GM19035 (cell line): ENCODE measurements around the gene DYNLRB1.

Experiments
- ATAC-seq: cut with Tn5 transposase; IDR thresholded peaks from one replicate; pipeline ENCODE4 v1.9.1; 2021; ENCODE audit not compliant: unreplicated experiment

Gene DYNLRB1

DNA sequence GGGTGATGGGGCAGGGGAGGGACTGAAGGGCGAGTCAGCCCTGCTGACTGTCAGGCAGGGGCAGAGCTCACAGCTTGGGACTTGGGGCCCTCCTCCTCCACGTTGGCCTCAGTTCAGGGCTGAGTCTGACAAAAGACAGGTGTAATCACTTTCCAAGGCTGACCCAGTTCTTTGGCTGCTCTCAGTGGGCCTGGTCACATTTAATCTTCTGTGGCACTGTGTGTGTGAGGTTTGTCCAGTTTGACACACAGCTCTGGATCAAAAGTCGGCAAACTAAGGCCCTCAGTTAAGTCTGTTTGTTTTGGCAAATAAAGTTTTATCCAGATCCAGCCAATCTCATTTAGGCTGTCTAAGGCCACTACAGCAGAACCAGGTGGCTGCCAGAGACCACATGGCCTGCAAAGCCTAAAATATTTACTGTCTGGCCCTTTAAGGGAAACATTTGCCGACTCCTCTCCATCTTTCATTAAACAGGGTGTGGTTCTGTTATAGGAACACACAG, 37.2 kb downstream of the DYNLRB1 start:
- no peak for ATAC-seq

DNA sequence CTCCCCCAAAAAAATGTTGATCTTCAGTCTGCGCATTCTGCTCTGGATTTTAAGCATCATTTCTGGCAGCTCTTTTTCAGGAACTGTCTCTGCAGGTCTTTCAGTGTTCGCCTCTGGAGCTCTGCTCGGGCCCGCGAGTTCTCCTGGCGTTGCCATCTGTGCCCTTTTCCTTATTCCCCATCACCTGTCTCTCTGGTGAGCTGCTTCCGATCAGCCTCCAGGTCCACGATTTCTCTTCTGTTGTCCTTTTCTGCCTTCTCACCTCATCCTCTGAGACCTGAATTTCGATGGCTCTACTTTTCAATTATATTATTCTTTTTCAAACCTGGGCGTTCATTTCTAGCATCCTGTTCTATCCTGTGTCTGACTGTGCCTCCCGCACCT, 41.7 kb downstream of the DYNLRB1 start:
- ATAC-seq: no peak

DNA sequence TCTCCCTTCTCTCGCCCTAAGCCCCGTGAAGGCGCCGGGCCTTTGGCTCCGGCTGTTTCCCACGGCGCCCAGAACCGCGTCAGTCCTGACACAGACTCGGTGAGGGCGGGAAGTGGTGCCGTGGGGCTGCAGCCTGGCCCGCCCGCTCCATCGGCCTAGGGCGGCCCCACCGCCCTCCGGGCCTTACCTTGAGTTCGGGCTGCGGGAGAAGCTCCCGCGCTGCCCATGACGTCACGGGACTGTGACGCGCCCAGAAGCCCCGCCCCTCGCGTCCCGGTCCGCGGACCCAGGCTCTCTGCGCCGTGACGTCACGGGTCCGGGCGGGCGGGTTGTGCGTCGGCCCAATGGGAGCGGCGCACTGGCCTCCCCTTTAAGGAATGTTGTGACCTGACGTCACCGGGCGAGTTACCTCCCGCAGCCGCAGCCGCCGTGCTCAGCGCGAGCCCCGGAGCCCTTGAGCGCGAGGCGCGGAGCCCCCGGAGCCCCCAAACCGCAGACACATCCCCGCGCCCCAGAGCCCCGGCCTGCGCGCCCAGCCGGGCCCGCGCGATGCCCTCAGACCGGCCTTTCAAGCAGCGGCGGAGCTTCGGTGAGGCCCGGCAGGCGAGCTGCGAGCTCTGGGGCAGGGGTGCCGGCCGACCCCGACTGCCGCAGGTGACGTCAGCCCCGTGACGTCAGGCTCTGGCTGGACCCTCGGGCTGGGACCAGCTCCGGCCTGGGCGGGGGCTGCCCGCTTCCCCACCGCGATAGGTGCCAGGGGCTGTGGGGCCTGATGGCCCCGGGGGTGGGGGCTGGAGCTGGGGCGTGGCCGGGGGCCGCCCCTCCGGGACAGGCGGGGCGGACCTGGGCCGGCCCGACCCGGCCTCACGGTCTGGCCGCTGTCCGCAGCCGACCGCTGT, 42.3 kb downstream of the DYNLRB1 start, which contains the start of gene MAP1LC3A:
Gene MAP1LC3A (plus strand): TSS at position 399 of the 899 bp plus-strand sequence. CDS start 151 bp downstream, at position 550.
- ATAC-seq: peak; percentile 61

DNA sequence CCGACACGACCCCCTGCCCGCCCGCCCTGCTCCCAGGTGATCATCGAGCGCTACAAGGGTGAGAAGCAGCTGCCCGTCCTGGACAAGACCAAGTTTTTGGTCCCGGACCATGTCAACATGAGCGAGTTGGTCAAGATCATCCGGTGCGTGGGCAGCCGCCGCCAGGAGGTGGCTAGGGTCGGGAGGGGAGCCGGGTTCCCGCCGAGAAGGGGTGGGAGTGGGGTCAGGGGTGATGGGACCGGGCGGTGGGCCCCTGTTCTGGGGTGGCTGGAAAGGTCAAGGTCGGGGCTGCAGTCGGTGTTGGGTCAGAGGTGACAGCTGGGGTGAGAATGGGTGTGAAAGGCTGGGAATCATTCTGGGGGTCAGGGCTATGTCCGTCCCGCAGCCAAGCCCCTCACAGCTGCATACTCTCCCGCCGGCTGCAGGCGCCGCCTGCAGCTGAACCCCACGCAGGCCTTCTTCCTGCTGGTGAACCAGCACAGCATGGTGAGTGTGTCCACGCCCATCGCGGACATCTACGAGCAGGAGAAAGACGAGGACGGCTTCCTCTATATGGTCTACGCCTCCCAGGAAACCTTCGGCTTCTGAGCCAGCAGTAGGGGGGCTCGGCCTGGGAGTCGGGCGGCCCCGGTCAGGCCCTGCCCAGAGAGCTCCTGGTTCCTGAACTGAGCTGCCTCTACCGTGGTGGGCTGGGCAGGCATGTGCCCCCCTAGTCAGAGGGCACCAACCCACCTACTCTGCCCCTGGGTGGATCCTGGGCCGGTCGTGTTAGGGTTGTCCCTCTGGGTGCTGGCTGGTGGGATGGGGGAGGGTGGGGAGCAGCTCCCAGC, 43.3 kb downstream of the DYNLRB1 start:
- no peak for ATAC-seq

DNA sequence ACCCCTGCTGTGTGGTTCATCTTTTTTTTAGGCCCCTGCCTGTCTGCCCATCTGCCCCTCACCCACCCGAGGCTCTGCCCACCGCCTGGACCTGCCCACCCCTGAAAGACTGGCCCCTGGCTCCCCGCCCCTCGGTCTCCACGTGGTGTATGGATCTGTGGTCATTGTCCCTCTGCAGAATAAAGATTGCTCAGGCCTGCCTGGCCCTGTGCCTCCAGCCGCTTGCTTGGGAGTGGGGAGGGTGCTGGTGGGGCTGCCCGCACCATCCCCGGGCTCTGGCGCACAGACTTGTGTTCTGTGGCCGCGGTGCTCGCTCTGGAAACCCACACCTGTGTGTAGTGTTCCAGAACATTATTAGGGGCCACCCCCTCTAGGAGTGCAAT, 43.9 kb downstream of the DYNLRB1 start:
- ATAC-seq: no peak

DNA sequence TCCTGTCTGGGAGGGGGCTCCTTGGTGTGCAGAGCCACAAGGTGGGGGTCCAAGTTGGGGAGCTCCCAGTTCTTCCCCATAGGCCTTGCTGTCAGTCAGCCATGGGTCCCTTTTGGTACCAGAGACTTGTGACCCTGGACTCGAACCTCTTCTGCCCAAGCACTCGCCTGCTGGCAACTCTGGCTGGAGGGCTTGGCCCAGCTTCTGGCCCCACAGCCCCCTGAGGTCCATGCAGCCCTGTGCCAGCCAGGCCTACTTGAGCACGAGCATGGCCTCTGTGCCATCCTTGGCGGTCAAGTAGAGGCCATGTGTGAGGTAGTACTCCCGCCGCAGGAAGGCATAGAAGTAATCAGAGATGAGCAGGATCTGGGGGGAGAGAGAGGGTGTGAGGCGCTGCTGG, 44.4 kb downstream of the DYNLRB1 start:
- ATAC-seq: no peak

DNA sequence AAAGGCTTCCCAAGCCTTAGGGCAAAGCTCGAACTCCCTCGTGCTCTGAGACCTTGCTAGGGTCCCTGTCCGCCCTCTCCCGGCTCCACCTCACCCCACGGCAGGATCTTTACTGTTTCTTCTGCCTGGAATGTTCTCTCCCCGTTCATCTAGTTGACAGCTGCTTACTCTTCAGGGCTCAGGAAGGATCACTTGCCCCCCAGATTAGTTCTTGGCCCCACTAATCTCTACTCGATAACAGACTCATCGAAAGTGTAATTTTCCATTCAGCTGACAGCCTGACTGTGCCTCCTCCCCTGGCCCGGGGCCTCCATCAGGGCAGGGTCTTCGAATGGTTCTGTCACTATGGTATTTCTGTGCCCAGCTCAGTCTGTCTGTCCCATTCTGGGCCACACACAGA, 45.4 kb downstream of the DYNLRB1 start:
- no peak for ATAC-seq

DNA sequence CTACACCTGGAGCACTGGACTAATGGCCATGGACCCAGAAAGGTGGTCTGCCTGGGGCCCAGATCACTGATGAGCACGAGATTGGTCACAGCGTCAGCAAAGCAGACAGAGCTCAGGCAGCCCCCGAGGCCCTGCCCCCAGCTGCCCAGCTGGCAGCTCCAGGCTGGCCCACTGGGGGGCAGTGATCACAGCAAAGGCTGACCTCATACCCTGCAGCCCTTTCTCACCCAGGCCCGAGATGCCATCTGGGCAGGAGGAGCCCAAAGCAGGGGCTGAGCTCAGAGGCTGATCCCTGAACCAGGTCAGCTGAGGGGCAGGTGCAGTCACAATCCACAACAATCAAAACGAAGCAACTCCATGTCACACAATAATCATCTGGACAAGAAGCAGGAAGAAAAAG, 46.4 kb downstream of the DYNLRB1 start:
- ATAC-seq: no peak

DNA sequence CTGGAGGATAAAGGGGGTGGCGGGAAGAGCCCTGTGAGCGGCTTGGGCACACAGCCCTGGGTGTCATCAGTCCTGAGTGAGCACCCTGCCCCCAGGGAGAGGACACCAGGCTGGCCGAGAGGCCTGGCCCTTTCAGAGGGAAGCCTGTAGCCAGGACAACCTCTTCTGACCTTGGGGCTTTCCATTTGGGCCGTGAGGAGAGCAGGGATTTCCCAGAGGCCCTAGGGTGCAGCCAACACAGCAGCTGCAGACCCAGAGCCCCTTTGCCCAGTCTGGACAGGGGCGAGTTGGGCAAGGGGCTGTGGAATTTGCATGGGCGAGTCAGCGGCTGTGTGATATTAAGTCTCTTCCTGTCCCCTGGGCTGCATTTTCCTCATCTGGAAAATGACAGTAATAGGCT, 48.6 kb downstream of the DYNLRB1 start:
- no peak for ATAC-seq

DNA sequence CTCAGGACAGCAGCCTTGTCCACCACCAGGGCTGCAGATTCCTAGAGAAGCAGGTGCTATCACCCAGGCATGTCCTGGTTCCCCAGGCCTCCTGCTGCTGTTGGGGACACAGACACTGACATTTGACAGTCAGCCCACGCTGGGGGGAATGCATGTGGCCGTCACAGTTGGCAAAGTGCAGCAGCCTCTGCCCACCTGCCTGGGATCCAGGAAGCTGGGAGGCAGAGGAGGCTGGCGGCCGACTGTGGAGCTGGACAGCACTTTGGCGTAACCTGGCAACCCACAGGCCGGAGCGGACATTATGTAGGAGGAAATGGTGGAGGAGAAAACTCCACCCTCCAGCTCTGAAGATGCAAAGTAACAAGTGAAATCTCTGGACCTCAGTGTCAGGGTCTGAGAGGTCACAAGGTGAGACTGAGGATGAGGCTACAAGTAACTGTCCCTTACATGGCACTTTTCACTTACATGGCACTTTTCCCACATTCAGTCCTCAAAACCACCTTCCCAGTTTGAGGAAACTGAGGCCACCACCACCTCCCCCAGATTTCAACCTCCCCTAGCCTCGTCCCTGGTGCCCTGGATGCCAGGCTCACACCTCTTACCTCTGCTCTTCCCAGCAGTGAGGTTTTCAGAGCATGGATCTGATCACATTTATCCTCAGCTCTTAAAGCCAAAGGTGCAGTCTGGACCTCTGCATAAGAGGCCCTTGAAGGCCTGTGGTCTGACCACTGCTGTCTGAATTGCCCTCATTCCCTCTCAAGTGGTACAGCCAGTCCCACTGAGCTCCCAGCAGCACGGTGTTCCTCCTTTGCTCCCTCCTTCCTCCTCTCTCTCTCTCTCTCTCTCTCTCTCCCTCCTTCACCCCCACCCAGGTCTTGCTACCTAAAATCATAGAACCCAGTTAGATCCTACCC, 51.0 kb downstream of the DYNLRB1 start:
- no peak for ATAC-seq

DNA sequence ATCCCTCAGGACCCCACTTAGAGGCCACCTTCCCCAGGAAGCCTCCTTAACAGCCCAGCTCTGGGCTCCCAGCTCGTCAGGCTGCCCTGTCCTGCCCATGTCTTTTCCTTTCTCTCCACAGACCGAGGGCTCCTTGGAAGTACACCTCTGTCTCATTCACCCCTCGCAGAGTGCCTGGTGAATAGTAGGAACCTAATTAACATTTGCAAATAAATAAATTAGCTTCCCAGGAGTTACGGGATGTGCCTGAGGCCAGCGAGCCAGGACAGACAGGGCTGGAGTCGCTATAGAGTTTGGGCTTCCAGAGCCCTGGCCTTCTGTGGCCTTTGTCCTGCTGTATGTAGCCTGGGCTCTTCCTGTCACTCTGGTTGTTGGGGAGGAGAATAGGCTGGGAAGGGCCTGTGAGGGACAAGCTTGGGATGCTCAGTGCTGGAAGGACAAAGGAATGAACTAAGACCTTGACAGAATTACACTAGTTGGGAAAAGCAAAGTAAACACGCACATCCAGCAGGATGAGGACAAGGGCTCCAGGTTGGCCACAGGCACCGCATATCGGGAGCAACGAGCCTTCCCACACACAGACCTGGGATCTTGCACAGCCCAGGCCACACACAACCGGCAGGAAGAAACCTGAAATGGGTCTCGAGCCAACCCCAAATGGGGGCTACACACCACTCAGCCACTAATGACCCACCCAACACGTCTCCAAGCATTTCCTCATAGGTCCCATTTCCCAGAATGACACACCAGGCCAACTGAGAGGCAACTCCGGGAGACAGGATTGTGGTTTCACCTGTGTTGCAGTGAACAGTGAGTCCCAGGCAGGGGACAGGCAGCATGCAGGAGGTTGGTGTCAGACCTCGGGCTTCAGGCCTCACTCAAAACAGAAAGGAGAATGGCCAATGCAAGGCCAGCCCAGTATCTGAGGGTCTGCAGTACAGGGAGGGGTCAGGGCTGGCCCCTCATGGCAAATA, 52.0 kb downstream of the DYNLRB1 start:
- ATAC-seq: no peak

DNA sequence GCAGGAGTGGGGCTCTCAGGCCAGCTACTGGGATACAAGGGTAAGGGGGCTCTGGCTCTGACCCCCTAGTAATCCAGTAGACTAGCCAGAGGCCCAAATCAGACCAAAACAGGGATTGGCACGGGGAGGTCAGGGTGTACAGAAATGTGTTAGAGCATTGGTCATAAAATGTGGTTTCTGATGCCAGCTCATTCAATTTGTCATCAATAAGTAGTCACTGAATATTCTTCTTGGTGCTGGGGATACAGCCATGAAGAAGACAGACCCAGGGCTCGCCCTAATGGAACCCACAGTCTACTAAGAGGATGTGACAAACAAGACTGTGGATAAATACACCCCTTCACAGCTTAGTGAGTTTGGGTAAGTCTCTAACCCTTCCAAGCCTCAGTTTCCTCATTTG, 53.4 kb downstream of the DYNLRB1 start:
- no peak for ATAC-seq

DNA sequence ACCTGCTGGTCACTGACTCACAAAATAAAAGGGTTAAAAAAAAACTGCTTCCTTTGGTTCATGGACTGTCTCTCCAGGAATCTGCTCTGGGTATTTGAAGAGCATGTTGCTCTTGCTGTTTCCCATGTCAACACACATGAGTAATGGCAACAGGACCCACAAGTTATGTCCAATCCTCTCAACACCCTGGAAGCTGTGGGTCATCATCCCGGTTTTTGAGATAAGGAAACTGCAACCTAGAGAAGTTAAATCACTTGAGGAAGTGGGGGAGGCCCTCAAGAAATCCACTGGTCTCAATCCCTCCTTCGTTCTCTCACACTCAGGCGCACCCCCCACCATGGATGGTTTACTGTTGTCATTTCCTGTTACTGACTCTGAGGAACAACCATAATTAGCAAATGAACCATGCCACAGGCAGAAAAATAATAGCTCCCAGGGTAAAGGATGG, 54.7 kb downstream of the DYNLRB1 start:
- ATAC-seq: no peak

DNA sequence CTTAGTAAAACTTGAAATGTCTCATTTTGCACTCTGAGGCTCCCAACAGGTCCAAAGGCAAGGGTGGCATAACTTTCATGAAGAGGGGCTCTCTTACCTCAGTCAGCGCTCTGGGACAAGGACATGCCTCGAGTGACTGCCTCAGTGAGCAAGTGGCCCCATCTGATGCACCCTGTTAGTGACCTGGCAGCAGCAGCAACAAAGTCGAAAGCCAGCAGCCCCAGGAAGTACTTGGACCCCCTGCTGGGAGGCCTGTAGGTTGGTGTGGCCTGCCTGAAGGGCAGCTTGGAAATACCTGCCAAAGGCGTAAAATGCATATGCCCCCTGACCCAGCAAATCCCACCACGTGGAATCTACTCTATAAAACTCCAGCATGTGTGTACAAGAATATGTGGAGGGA, 55.5 kb downstream of the DYNLRB1 start:
- ATAC-seq: no peak

DNA sequence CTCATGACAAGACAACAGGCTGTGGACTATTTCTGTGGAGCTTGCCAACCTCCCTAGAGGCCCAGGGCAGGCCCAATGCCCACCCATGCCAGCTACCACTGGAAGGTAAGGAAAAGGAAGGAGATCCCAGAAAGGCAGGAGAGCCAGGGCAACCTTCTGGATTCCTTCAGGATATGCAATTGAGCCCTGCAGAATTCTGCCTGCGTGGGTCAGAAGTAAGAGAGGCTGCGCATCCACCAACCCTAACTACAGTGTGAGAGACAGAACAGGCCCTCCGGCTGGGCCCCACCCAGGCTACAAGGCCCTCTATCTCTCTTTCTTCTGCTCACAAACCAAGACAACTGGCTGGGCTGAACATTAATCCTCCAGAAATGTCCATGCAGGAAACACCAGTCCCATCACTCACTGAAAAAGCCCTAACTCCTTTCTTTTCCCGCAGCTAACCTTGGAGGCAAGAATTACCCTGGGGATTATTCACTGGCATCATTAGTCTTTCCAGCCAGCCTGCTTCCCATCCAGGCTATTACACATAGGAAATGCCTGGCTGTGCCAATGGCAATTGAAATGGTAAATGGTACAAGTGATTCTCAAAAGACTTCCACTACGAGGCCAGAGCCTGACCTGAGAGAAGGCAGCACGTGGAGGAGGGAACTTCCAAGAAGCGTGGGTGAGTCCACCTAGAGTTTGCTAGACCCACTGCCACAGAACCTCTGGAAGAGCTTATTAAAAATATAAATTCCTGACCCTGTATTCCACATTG, 57.5 kb downstream of the DYNLRB1 start:
- no peak for ATAC-seq

DNA sequence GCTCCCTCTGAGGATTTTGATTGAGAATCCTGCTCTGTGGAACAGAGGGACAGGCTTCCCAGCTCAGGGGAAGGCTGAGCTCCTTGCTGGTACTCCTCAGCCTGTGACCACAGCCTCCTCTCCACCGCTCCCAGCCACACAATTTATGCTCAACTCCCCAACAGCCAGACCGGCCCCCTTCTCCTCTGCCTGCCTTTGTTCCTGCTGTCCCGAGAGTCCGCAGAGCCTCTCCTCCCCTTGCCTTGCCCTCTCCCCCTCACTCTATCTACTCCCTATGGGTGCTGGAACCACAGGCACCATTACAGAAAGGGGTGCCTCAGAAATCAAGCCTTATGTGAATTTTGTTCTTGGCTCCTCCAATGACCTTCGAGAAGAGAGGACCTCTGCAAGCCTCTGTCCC, 58.2 kb downstream of the DYNLRB1 start:
- no peak for ATAC-seq

DNA sequence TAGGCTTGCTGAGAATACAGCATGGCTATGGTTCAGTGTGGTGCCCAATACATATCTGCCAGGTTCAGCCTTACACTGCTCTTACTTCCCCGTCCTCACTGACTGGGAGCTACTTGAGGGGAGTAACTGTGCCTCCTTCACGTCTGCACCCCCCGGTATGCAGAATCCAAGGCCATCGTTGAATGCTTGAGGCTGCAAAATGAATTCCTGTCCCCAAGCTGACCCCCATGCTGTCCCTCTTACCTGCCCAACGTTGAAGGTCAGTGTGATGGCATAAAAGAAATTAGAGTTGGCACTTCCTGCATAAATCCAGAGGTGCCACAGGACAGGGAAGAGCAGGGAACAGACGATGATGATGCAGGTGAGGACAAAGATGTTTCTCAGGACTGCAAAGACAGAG, 58.6 kb downstream of the DYNLRB1 start:
- ATAC-seq: no peak

DNA sequence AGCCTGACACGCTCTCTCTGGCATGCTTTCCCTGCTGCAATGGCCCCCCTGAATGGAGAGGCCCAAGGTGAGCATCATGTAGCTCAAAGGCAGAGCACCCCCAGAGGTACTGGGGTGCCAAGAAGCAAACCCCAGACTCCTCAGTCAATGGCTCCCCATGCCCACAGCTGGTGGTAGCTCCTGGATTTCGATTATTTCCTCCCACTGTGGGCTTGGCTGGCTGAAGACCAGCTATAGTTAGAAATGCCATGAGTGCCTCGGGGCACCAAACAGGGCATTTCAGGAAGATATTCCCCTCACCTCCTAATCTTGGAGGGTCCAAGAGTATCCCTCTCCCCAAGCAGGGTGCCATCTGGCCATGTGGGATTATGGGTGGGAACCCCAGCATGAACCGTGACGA, 59.0 kb downstream of the DYNLRB1 start:
- ATAC-seq: no peak

DNA sequence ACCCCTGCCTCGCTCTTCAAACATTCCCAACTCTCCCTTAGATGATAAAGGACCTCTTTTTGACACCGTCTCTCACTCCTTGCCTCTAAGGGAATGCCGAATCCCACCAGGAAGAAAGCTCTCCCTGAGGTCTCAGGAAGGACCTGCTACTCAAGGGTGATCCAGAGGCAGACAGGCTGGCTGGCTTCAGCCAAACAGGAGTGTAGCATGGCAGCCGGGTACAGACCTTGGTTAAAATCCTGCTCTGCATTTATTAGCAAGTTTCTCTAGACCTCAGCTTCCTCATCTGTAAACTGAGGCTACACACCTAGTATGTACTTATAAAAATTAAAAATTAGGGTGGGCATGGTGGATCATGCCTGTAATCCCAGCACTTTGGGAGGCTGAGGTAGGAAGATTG, 59.5 kb downstream of the DYNLRB1 start:
- ATAC-seq: no peak
